ENCODE results near the gene CGB2. TPM values are rescaled to one million over a fixed set of nuclear protein-coding genes. Genes with fewer than 3 reads are reported as not detected.

The CGB2 gene
- total RNA-seq, 2 donors from 2014 or later = 0.57 TPM; not detected in 1

GRCh38 chr19:48999481-49000325 is 32.0 kb upstream of the CGB2 start:
- H3K27me3 ChIP-seq (ENCODE audit: control insufficient read depth, insufficient read depth, low read length, poor library complexity, severe bottlenecking) = no peaks in the 10 kb centered on the region
- Mint-ChIP-seq H3K36me3 (ENCODE audit: low read depth) (peaks cover 23% of the 10 kb centered on the region), H3K4me3 (no peak overlapping the region), H3K9me3 (no peaks in the 10 kb centered on the region), H3K27me3 (ENCODE audit: insufficient read depth) (no peaks in the 10 kb centered on the region), H3K27ac (peak overlapping the region; percentile 83), H3K4me1 (peaks cover 10% of the 10 kb centered on the region)
- H3K36me3 ChIP-seq (ENCODE audit: control insufficient read depth, insufficient read depth, low read length) = peaks cover 39% of the 10 kb centered on the region
- DNase-seq = peak; percentile 95
- H3K4me3 ChIP-seq (ENCODE audit: low read length) = no peak overlapping the region
- H3K4me1 ChIP-seq (ENCODE audit: control insufficient read depth, insufficient read depth, low read length) = no peaks in the 10 kb centered on the region
- WGBS, 2 experiments (ENCODE audit: insufficient coverage in 1 of 2, insufficient read length in 1 of 2) = 54 to 60% methylated on average over 13 to 16 of the region's 16 CpGs
- H3K9me3 ChIP-seq (ENCODE audit: control insufficient read depth, low read length) = no peaks in the 10 kb centered on the region
- H3K9ac ChIP-seq (ENCODE audit: extremely low read depth, low read length, poor library complexity, severe bottlenecking) = no peak overlapping the region
- peak; percentile 91 for TF ChIP-seq CTCF (conservative IDR thresholded peaks at IDR 0.05)
- H3K27ac ChIP-seq (ENCODE audit: low read depth, low read length) = no peak overlapping the region

GRCh38 chr19:49004133-49004532 is 27.6 kb upstream of the CGB2 start:
- 95 to 96% methylated on average over 15 of the region's 15 CpGs for WGBS, 2 experiments (ENCODE audit: insufficient coverage in 1 of 2, insufficient read length in 1 of 2)
- H3K36me3 Mint-ChIP-seq (ENCODE audit: low read depth) = peaks cover 30% of the 10 kb centered on the region

GRCh38 chr19:49004964-49005614 is 26.6 kb upstream of the CGB2 start:
- WGBS, 2 experiments (ENCODE audit: insufficient coverage in 1 of 2, insufficient read length in 1 of 2) = 90 to 92% methylated on average over 6 to 7 of the region's 7 CpGs
- Mint-ChIP-seq H3K36me3 (ENCODE audit: low read depth) (peaks cover 27% of the 10 kb centered on the region), H3K4me1 (no peaks in the 10 kb centered on the region), H3K27me3 (ENCODE audit: insufficient read depth) (no peaks in the 10 kb centered on the region), H3K27ac (no peak overlapping the region), H3K9me3 (no peaks in the 10 kb centered on the region), H3K4me3 (no peak overlapping the region)
- peaks cover 44% of the 10 kb centered on the region for H3K36me3 ChIP-seq (ENCODE audit: control insufficient read depth, insufficient read depth, low read length)
- H3K4me3 ChIP-seq (ENCODE audit: low read length) = no peak overlapping the region
- DNase-seq = no peak
- no peaks in the 10 kb centered on the region for H3K4me1 ChIP-seq (ENCODE audit: control insufficient read depth, insufficient read depth, low read length)
- H3K27me3 ChIP-seq (ENCODE audit: control insufficient read depth, insufficient read depth, low read length, poor library complexity, severe bottlenecking) = no peaks in the 10 kb centered on the region
- H3K9ac ChIP-seq (ENCODE audit: extremely low read depth, low read length, poor library complexity, severe bottlenecking) = no peak overlapping the region
- no peaks in the 10 kb centered on the region for H3K9me3 ChIP-seq (ENCODE audit: control insufficient read depth, low read length)
- no peak overlapping the region for H3K27ac ChIP-seq (ENCODE audit: low read depth, low read length)
- no peak for TF ChIP-seq CTCF (conservative IDR thresholded peaks at IDR 0.05)

More at GRCh38 chr19:49004133-49004532, 27.6 kb upstream of the CGB2 start:
- Mint-ChIP-seq H3K4me1 (peaks cover 4% of the 10 kb centered on the region), H3K4me3 (no peak overlapping the region), H3K27ac (no peak overlapping the region), H3K27me3 (ENCODE audit: insufficient read depth) (no peaks in the 10 kb centered on the region), H3K9me3 (no peaks in the 10 kb centered on the region)
- Histone ChIP-seq H3K9me3 (ENCODE audit: control insufficient read depth, low read length) (no peaks in the 10 kb centered on the region), H3K27me3 (ENCODE audit: control insufficient read depth, insufficient read depth, low read length, poor library complexity, severe bottlenecking) (no peaks in the 10 kb centered on the region), H3K36me3 (ENCODE audit: control insufficient read depth, insufficient read depth, low read length) (peaks cover 53% of the 10 kb centered on the region), H3K9ac (ENCODE audit: extremely low read depth, low read length, poor library complexity, severe bottlenecking) (no peak overlapping the region), H3K4me1 (ENCODE audit: control insufficient read depth, insufficient read depth, low read length) (no peaks in the 10 kb centered on the region), H3K27ac (ENCODE audit: low read depth, low read length) (no peak overlapping the region), H3K4me3 (ENCODE audit: low read length) (no peak overlapping the region)
- TF ChIP-seq CTCF (conservative IDR thresholded peaks at IDR 0.05) = no peak
- no peak for DNase-seq
